GM12878 (cell line): Measurements from ENCODE around the gene PDK3. TPM values are rescaled to one million over a fixed set of nuclear protein-coding genes. Genes with fewer than 3 reads are reported as not detected.

Experiments used
- ATAC-seq: fragments of 200-7000 bp; cut with Tn5 transposase; 3 replicates; pipeline ENCODE4 v1.9.1; 2020; ENCODE audit warnings: mild to moderate bottlenecking, moderate library complexity
- BruUV-seq: library from RNA; stranded (reverse); fragments of 400-500 nt; replicated peaks from 2 replicates; lab custom pipeline; 2021; lab: Mats Ljungman, UMichigan
- CTCF ChIA-PET: fragments of 300-600 bp; sonication (Branson Sonifier 250); formaldehyde crosslinking; extraction: SDS; loops from one replicate; lab custom pipeline; 2021; ENCODE audit warnings: inconsistent platforms; lab: Yijun Ruan, JAX
- POLR2A ChIA-PET: fragments of 350-600 bp; formaldehyde crosslinking; extraction: SDS; loops from one replicate; lab custom pipeline; 2021; ENCODE audit warnings: inconsistent platforms; lab: Charles Lee
- RAD21 ChIA-PET: fragments of 300-600 bp; sonication (Branson Sonifier 250); formaldehyde crosslinking; loops from one replicate; lab custom pipeline; 2023; ENCODE audit warnings: antibody characterized with exemption; ENCODE audit not compliant: unreplicated experiment; lab: Charles Lee
- SMC1A ChIA-PET: fragments of 300-600 bp; sonication (Branson Sonifier 250); formaldehyde crosslinking; loops from one replicate; lab custom pipeline; 2023; ENCODE audit not compliant: unreplicated experiment, uncharacterized antibody; lab: Charles Lee
- DNase-seq: peaks from one replicate; pipeline ENCODE4 v3.0.0-alpha.2; 2011; ENCODE audit warnings: low read depth, low spot score
- FAIRE-seq: peaks from 3 replicates; lab custom pipeline; 2011; peaks lifted over from hg19 to GRCh38; lab: Jason Lieb, UNC
- H2AFZ ChIP-seq: 2 replicates; pipeline ENCODE4 v1.6.0; 2011; ENCODE audit warnings: low read depth, low read length, control low read depth; ENCODE audit not compliant: control insufficient read depth
- H3K27ac ChIP-seq: 2 replicates; pipeline ENCODE4 v1.5.1; 2011; ENCODE audit warnings: control low read depth; ENCODE audit not compliant: control insufficient read depth, insufficient read depth
- H3K27me3 ChIP-seq, 2 experiments: replicated peaks in 1 of 2; 2 replicates each; pipeline versions ENCODE4 v1.6.0 to v1.6.1; 2011; ENCODE audit warnings: low read length in 1 of 2; ENCODE audit not compliant: control insufficient read depth in 2 of 2, insufficient read depth in 2 of 2
- H3K36me3 ChIP-seq, 2 experiments: 2 replicates each; pipeline ENCODE4 v1.5.1; 2011; ENCODE audit warnings: low read length in 1 of 2; ENCODE audit not compliant: control insufficient read depth in 2 of 2, insufficient read depth in 2 of 2
- H3K4me1 ChIP-seq: 2 replicates; pipeline ENCODE4 v1.6.1; 2011; ENCODE audit warnings: mild to moderate bottlenecking, low read length, moderate library complexity, mixed read lengths; ENCODE audit not compliant: control insufficient read depth, insufficient read depth
- H3K4me2 ChIP-seq: 2 replicates; pipeline ENCODE4 v1.6.0; 2011; ENCODE audit warnings: control low read depth; ENCODE audit not compliant: control insufficient read depth, insufficient read depth
- H3K4me3 ChIP-seq: fragments of 200-600 bp; sonication (generic); 2 replicates; pipeline ENCODE4 v1.5.1; 2016
- H3K79me2 ChIP-seq: 2 replicates; pipeline ENCODE4 v1.6.0; 2011; ENCODE audit warnings: low read length; ENCODE audit not compliant: control insufficient read depth, insufficient read depth
- H3K9ac ChIP-seq: 2 replicates; pipeline ENCODE4 v1.8.0; 2011; ENCODE audit warnings: low read length, control low read depth, mixed read lengths; ENCODE audit not compliant: control insufficient read depth, insufficient read depth
- H3K9me3 ChIP-seq: replicated peaks from 3 replicates; pipeline ENCODE4 v1.5.1; 2011; ENCODE audit warnings: mild to moderate bottlenecking, low read length; ENCODE audit not compliant: control insufficient read depth, insufficient read depth
- H4K20me1 ChIP-seq: 2 replicates; pipeline ENCODE4 v1.6.0; 2011; ENCODE audit not compliant: control insufficient read depth, insufficient read depth
- BHLHE40 ChIP-seq, 2 experiments: fragments of 450-650 bp in 1 of 2; IDR thresholded peaks; 2 replicates each; pipeline ENCODE4 v1.6.1; 2011 to 2017; ENCODE audit warnings: low read depth in 2 of 2, borderline replicate concordance in 1 of 2, improper control_type of control experiment in 1 of 2, low read length in 1 of 2, mild to moderate bottlenecking in 1 of 2
- LARP7 ChIP-seq: fragments of 450-650 bp; IDR thresholded peaks from 2 replicates; pipeline ENCODE4 v1.6.1; 2017; ENCODE audit warnings: mild to moderate bottlenecking
- POLR2A ChIP-seq: IDR thresholded peaks from 2 replicates; pipeline ENCODE4 v1.6.1; 2011; ENCODE audit warnings: low read depth, mild to moderate bottlenecking, low read length
- ZZZ3 ChIP-seq: IDR thresholded peaks from 2 replicates; pipeline ENCODE4 v1.6.1; 2011; ENCODE audit warnings: low read depth; ENCODE audit not compliant: control insufficient read depth, insufficient read length
- WGBS: methylation state at CpG from one replicate; pipeline ENCODE4 v1.1.6; 2016; ENCODE audit warnings: low lambda C conversion rate; ENCODE audit not compliant: insufficient replicate concordance, insufficient coverage; ENCODE audit errors: missing lambda C conversion rate; 5-methylcytosine and 5-hydroxymethylcytosine counted together
- in situ Hi-C: fragments of 300-500 bp; cut with MboI; formaldehyde crosslinking; loops from 9 replicates; pipeline ENCODE4 v1.14.3; 2018; ENCODE audit warnings: mixed read lengths
- intact Hi-C: fragments of 100-400 bp; cut with micrococcal nuclease; formaldehyde crosslinking; loops from one replicate; pipeline ENCODE4 v1.14.2; 2022; ENCODE audit not compliant: unreplicated experiment
- polyA plus RNA-seq, 11 experiments: library from polyadenylated mRNA; depleted of rRNA in 4 of 11; unstranded in 6 of 11; stranded (reverse) in 5 of 11; fragments of >200 nt; fragmentation: Nextera tagmentation in 4 of 11; fragmentation: Illumina TruSeq in 1 of 11; extraction: Ambion mirVana in 4 of 11; extraction: Trizol in 1 of 11; gene quantifications; 1 replicate in 1 of 11; 2 replicates in 10 of 11; pipeline versions ENCODE4 v1.2.1 to v1.2.3, GENCODE V29; 2011 to 2016; ENCODE audit warnings: inconsistent platforms in 2 of 11, missing spikeins in 2 of 11, low read depth in 1 of 11
- total RNA-seq, 4 experiments: library from RNA; depleted of rRNA in 3 of 4; stranded (reverse); fragments of >200 nt in 3 of 4; fragmentation: Illumina TruSeq in 1 of 4; extraction: Trizol in 1 of 4; gene quantifications; 2 replicates each; pipeline versions ENCODE4 v1.2.1 to v1.2.3, GENCODE V29; 2013 to 2021
- TF ChIP-seq, protein P1 (sequence below): fragments of 450-650 bp; IDR thresholded peaks from 2 replicates; pipeline ENCODE4 v1.6.1; 2016; ENCODE audit warnings: mild to moderate bottlenecking

Gene PDK3
- total and polyA plus RNA-seq, 10 of the 15 experiments (the other 5 are each of a cell fraction or from before 2014, with no cell fraction given) = 4.2 to 54.6 (median 21.9) TPM

- TF ChIP-seq, protein P1, sequence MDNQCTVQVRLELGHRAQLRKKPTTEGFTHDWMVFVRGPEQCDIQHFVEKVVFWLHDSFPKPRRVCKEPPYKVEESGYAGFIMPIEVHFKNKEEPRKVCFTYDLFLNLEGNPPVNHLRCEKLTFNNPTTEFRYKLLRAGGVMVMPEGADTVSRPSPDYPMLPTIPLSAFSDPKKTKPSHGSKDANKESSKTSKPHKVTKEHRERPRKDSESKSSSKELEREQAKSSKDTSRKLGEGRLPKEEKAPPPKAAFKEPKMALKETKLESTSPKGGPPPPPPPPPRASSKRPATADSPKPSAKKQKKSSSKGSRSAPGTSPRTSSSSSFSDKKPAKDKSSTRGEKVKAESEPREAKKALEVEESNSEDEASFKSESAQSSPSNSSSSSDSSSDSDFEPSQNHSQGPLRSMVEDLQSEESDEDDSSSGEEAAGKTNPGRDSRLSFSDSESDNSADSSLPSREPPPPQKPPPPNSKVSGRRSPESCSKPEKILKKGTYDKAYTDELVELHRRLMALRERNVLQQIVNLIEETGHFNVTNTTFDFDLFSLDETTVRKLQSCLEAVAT = no peak
- TF ChIP-seq LARP7 (no peak), ZZZ3 (no peak)
Measured at GRCh38 chrX:24482823-24483415, 17.8 kb downstream of the PDK3 start (continued).

- no peaks in the 10 kb centered on the region for H3K27me3 ChIP-seq
- CTCF ChIA-PET = interaction anchor here (1.4 kb wide), 1 partner anchor 15 kb away, joined by 5 read pairs; no protein-coding TSS in a partner anchor
- POLR2A ChIA-PET = interaction anchor here (1.6 kb wide), 1 partner anchor 19 kb away, joined by 7 read pairs; the partner anchor contains the start of gene PDK3
- SMC1A ChIA-PET = interaction anchor here (6.4 kb wide), 1 partner anchor 15 kb away, joined by 27 read pairs; no protein-coding TSS in a partner anchor
- peaks cover 23% of the 10 kb centered on the region for H3K79me2 ChIP-seq
- H3K36me3 ChIP-seq = no peaks in the 10 kb centered on the region
- H2AFZ ChIP-seq = no peak overlapping the region
- no peak overlapping the region for H3K27ac ChIP-seq
- 87% methylated on average over 10 of the region's 11 CpGs for WGBS
- BruUV-seq = no TSS peak
- RAD21 ChIA-PET = no interaction called here
- DNase-seq (no peak), FAIRE-seq (no peak), ATAC-seq (no peak)
- no peak overlapping the region for H3K4me2 ChIP-seq
- H4K20me1 ChIP-seq = no peaks in the 10 kb centered on the region
- intact Hi-C loops = no loop called here
- no peaks in the 10 kb centered on the region for H3K4me1 ChIP-seq
- TF ChIP-seq BHLHE40 (IDR thresholded peaks at IDR 0.05; ENCODE audit: borderline replicate concordance in 1 of 2, low read depth in 2 of 2, low read length in 1 of 2) (no peak), POLR2A (no peak)
- in situ Hi-C loops = no loop called here
- no peak overlapping the region for H3K9ac ChIP-seq
- no peaks in the 10 kb centered on the region; the same call in 2 of the 3 replicates for H3K9me3 ChIP-seq
- no peak overlapping the region for H3K4me3 ChIP-seq
Measured at GRCh38 chrX:24483596-24483995, 18.5 kb downstream of the PDK3 start.
